ENCODE data around the gene PWP1. TPM values are rescaled to one million over a fixed set of nuclear protein-coding genes. Genes with fewer than 3 reads are reported as not detected.

The PWP1 gene
- total RNA-seq (10 to 100 TPM; 26.1 to 34.7 TPM), polyA plus RNA-seq (10 to 100 TPM; 19.5 to 34.8 TPM)
- long read RNA-seq, donor 1, transcript PWP1-201 (15 exons, 2,621 nt): major isoform, 12 of 18 reads
- long read RNA-seq, donor 1, partial matches to known transcripts: 6 of 18 reads
- long read RNA-seq, donor 1, other reads (novel, unspliced or antisense): 0 of 18 reads
- long read RNA-seq, donor 2, partial matches to known transcripts: 0 of 4 reads
- long read RNA-seq, donor 2, other reads (novel, unspliced or antisense): 0 of 4 reads
- long read RNA-seq, donor 3, partial matches to known transcripts: 0 of 1 reads
- long read RNA-seq, donor 3, other reads (novel, unspliced or antisense): 0 of 1 reads
- long read RNA-seq, donor 4, partial matches to known transcripts: 0 of 4 reads
- long read RNA-seq, donor 4, other reads (novel, unspliced or antisense): 0 of 4 reads
- long read RNA-seq, donor 5, transcript PWP1-201 (15 exons, 2,621 nt): major isoform, 16 of 18 reads
- long read RNA-seq, donor 5, partial matches to known transcripts: 0 of 18 reads
- long read RNA-seq, donor 5, other reads (novel, unspliced or antisense): 0 of 18 reads

GRCh38 chr12:107685360-107686248 lies at the start of gene PWP1:
Gene PWP1, plus strand, starts transcription at chr12:107685799. Its CDS starts 101 bp downstream, at chr12:107685900.
- H3K9me3 ChIP-seq (ENCODE audit: control insufficient read depth in 4 of 4, insufficient read depth in 3 of 4, low read length in 3 of 4): no peaks in the 10 kb centered on the region
- peaks cover 6 to 20% (median 9%) of the 10 kb centered on the region in 4 donors for H3K36me3 ChIP-seq (ENCODE audit: control insufficient read depth in 4 of 4, insufficient read depth in 4 of 4, low read length in 4 of 4)
- WGBS, 2 donors: 0% methylated on average over 51 of the region's 51 CpGs
- no peaks in the 10 kb centered on the region for H3K27me3 ChIP-seq (ENCODE audit: control insufficient read depth in 3 of 3, insufficient read depth in 3 of 3, low read length in 2 of 3)
- peaks cover 0 to 17% (median 3%) of the 10 kb centered on the region in 5 donors for H3K4me1 ChIP-seq (ENCODE audit: control insufficient read depth in 5 of 5, insufficient read depth in 5 of 5, low read length in 5 of 5)
- TF ChIP-seq, protein P1, sequence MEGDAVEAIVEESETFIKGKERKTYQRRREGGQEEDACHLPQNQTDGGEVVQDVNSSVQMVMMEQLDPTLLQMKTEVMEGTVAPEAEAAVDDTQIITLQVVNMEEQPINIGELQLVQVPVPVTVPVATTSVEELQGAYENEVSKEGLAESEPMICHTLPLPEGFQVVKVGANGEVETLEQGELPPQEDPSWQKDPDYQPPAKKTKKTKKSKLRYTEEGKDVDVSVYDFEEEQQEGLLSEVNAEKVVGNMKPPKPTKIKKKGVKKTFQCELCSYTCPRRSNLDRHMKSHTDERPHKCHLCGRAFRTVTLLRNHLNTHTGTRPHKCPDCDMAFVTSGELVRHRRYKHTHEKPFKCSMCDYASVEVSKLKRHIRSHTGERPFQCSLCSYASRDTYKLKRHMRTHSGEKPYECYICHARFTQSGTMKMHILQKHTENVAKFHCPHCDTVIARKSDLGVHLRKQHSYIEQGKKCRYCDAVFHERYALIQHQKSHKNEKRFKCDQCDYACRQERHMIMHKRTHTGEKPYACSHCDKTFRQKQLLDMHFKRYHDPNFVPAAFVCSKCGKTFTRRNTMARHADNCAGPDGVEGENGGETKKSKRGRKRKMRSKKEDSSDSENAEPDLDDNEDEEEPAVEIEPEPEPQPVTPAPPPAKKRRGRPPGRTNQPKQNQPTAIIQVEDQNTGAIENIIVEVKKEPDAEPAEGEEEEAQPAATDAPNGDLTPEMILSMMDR (IDR thresholded peaks at IDR 0.05; ENCODE audit: control extremely low read depth, extremely low read depth): no peak
- ATAC-seq (ENCODE audit: insufficient read depth, low FRiP score) (peak; percentile 92), DNase-seq (peak; percentile 96 to 98 (median 97))
- peak within 1 kb of the TSS; percentile 92 to 98 for H3K9ac ChIP-seq (ENCODE audit: insufficient read depth in 1 of 2, low read length in 2 of 2)
- peak within 1 kb of the TSS; percentile 80 to 81 for H3K27ac ChIP-seq (ENCODE audit: low read depth in 1 of 2, low read length in 1 of 2)
- H3K4me3 ChIP-seq: peak within 1 kb of the TSS; percentile 93

GRCh38 chr12:107641154-107641553 lies 44.4 kb upstream of the PWP1 start:
- no peaks in the 10 kb centered on the region for H3K27me3 ChIP-seq (ENCODE audit: control insufficient read depth in 3 of 3, insufficient read depth in 3 of 3, low read length in 2 of 3)
- H3K4me3 ChIP-seq: no peak overlapping the region
- peaks cover 0 to 3% (median 0%) of the 10 kb centered on the region in 4 donors for H3K9me3 ChIP-seq (ENCODE audit: control insufficient read depth in 4 of 4, insufficient read depth in 3 of 4, low read length in 3 of 4)
- TF ChIP-seq, protein P1 (IDR thresholded peaks at IDR 0.05; ENCODE audit: control extremely low read depth, extremely low read depth): no peak
- no peaks in the 10 kb centered on the region for H3K36me3 ChIP-seq (ENCODE audit: control insufficient read depth in 4 of 4, insufficient read depth in 4 of 4, low read length in 4 of 4)
- no peak overlapping the region for H3K27ac ChIP-seq (ENCODE audit: low read depth in 1 of 2, low read length in 1 of 2)
- ATAC-seq (ENCODE audit: insufficient read depth, low FRiP score): no peak
- no peak overlapping the region for H3K9ac ChIP-seq (ENCODE audit: insufficient read depth in 1 of 2, low read length in 2 of 2)
- H3K4me1 ChIP-seq (ENCODE audit: control insufficient read depth in 5 of 5, insufficient read depth in 5 of 5, low read length in 5 of 5): peaks cover 0 to 10% (median 0%) of the 10 kb centered on the region in 5 donors
- no peak for DNase-seq

DNA sequence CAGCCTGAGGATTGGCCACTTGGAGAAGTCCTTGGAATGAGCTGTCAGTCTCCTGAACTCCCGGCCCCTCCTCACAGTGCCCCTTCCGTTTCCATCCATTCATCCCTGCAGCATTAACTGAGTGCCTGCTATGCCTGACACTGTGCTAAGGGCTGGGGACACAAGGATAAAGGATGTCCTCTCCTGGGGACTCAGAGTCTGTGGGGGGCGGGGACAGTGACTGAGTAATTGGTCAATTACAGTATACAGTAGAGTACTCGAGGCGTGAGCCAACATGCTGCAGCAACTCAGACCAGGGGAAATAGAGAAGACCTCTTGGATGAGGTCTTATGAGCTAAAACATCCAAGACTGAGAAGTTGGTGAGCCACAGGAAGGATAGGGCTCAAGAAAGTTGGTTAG lies 43.4 kb upstream of the PWP1 start:
- Histone ChIP-seq H3K36me3 (ENCODE audit: control insufficient read depth in 4 of 4, insufficient read depth in 4 of 4, low read length in 4 of 4) (no peaks in the 10 kb centered on the region), H3K27ac (ENCODE audit: low read depth in 1 of 2, low read length in 1 of 2) (no peak overlapping the region)

More for the DNA sequence above, 43.4 kb upstream of the PWP1 start:
- Histone ChIP-seq H3K9me3 (ENCODE audit: control insufficient read depth in 4 of 4, insufficient read depth in 3 of 4, low read length in 3 of 4) (peaks cover 0 to 3% (median 0%) of the 10 kb centered on the region in 4 donors), H3K4me3 (no peak overlapping the region), H3K4me1 (ENCODE audit: control insufficient read depth in 5 of 5, insufficient read depth in 5 of 5, low read length in 5 of 5) (peaks cover 0 to 14% (median 0%) of the 10 kb centered on the region in 5 donors), H3K27me3 (ENCODE audit: control insufficient read depth in 3 of 3, insufficient read depth in 3 of 3, low read length in 2 of 3) (no peaks in the 10 kb centered on the region), H3K9ac (ENCODE audit: insufficient read depth in 1 of 2, low read length in 2 of 2) (no peak overlapping the region)
- TF ChIP-seq, protein P1 (IDR thresholded peaks at IDR 0.05; ENCODE audit: control extremely low read depth, extremely low read depth): no peak
- ATAC-seq (ENCODE audit: insufficient read depth, low FRiP score): no peak
- DNase-seq: no peak
- WGBS, 2 donors: 82 to 85% methylated on average over 5 of the region's 5 CpGs
